Transverse colon (tissue), 4 donors: ENCODE results near the gene CBLC. TPM values are rescaled to one million over a fixed set of nuclear protein-coding genes. Genes with fewer than 3 reads are reported as not detected.
A peak's percentile ranks its signal among the peaks of the same experiment; 100 is the strongest.

Experiments used
- DNase-seq: peaks from one replicate; pipeline ENCODE4 v3.0.0-alpha.2; 2019
- H3K27ac ChIP-seq, 4 donors: fragments of 200-600 bp; sonication (generic); 2 replicates each; pipeline ENCODE4 v1.5.1; 2016 to 2018; ENCODE audit warnings: inconsistent platforms in 4 of 4
- H3K27me3 ChIP-seq: fragments of 200-600 bp; sonication (generic); 2 replicates; pipeline ENCODE4 v1.5.1; 2017; ENCODE audit warnings: inconsistent platforms
- H3K36me3 ChIP-seq, 4 donors: fragments of 200-600 bp; sonication (generic); 2 replicates each; pipeline ENCODE4 v1.5.1; 2017 to 2019; ENCODE audit warnings: inconsistent platforms in 4 of 4
- H3K4me1 ChIP-seq, 4 donors: fragments of 200-600 bp; sonication (generic); 2 replicates each; pipeline ENCODE4 v1.5.1; 2017 to 2020; ENCODE audit warnings: inconsistent platforms in 4 of 4
- H3K4me3 ChIP-seq, 4 donors: fragments of 200-600 bp; sonication (generic); 1 replicate in 1 of 4; 2 replicates in 3 of 4; pipeline versions ENCODE4 v1.5.1 to v1.6.1; 2017 to 2019; ENCODE audit warnings: inconsistent platforms in 4 of 4
- H3K9me3 ChIP-seq, 2 donors: fragments of 200-600 bp; sonication (generic); 2 replicates each; pipeline ENCODE4 v1.5.1; 2017 to 2019; ENCODE audit warnings: inconsistent platforms in 2 of 2
- CTCF ChIP-seq, 5 experiments: fragments of 200-600 bp in 3 of 5; fragments of 450-650 bp in 2 of 5; sonication (generic) in 3 of 5; IDR thresholded peaks; 1 replicate in 2 of 5; 2 replicates in 3 of 5; pipeline ENCODE4 v1.5.1; 2016 to 2017; ENCODE audit warnings: antibody characterized with exemption in 5 of 5, inconsistent platforms in 3 of 5, mild to moderate bottlenecking in 2 of 5, moderate library complexity in 1 of 5
- EP300 ChIP-seq: sonication (generic); formaldehyde crosslinking; IDR thresholded peaks from one replicate; pipeline ENCODE4 v1.6.1; 2017; ENCODE audit warnings: antibody characterized with exemption, low read depth
- POLR2A ChIP-seq: fragments of 450-650 bp; IDR thresholded peaks from one replicate; pipeline ENCODE4 v1.6.1; 2016; ENCODE audit warnings: antibody characterized with exemption, mild to moderate bottlenecking, moderate library complexity
- POLR2AphosphoS5 ChIP-seq, 3 donors: sonication (generic); formaldehyde crosslinking; IDR thresholded peaks; one replicate each; pipeline ENCODE4 v1.6.1; 2016; ENCODE audit warnings: antibody characterized with exemption in 3 of 3
- WGBS, 2 donors: methylation state at CpG; one replicate each; pipeline ENCODE4 v1.1.5; 2018; ENCODE audit warnings: low coverage in 1 of 2; 5-methylcytosine and 5-hydroxymethylcytosine counted together
- in situ Hi-C, 4 donors: fragments of 200-750 bp; cut with MboI; loops; one replicate each; pipeline versions ENCODE4 v1.15.0 to v1.15.1; 2017; ENCODE audit warnings: low sequenced_read_pairs in 3 of 4, low pct_ligation_motif_present in 1 of 4, low pct_unique_long_range_greater_than_20kb in 1 of 4
- intact Hi-C: fragments of 100-400 bp; cut with DNase I; formaldehyde crosslinking; loops from one replicate; pipeline ENCODE4 v1.15.1; 2023; ENCODE audit warnings: low total_unique reads
- small RNA-seq, 4 donors: library from RNA; depleted of rRNA; stranded (forward); fragments of <200 nt; gene quantifications; one replicate each; pipeline ENCODE3, GENCODE V24; 2016
- total RNA-seq, 4 donors: library from RNA; depleted of rRNA; stranded (reverse); fragments of >200 nt; gene quantifications; one replicate each; pipeline ENCODE4 v1.1.0, GENCODE V29; 2016

Gene CBLC
- total RNA-seq, 4 donors from 2014 or later, result 96.1 to 210 (median 145) TPM

- H3K36me3 ChIP-seq, result no peaks in the 10 kb centered on the region
- peak overlapping the region; percentile 95 to 98 (median 96) for H3K4me3 ChIP-seq
- peak overlapping the region; percentile 96 to 99 (median 97) for H3K27ac ChIP-seq
- TF ChIP-seq POLR2A (no peak), EP300 (no peak), POLR2AphosphoS5 (IDR thresholded peaks at IDR 0.05) (no peak), CTCF (IDR thresholded peaks at IDR 0.05) (no peak)
- DNase-seq, result no peak
- no peaks in the 10 kb centered on the region for H3K9me3 ChIP-seq
- H3K4me1 ChIP-seq, result peaks cover 11 to 42% (median 31%) of the 10 kb centered on the region in 4 donors
- intact Hi-C loops, result no loop called here
- 29 to 55% methylated on average over 4 to 19 of the region's 19 CpGs for WGBS, 2 donors
- in situ Hi-C loops, result no loop called here
- H3K27me3 ChIP-seq, result no peaks in the 10 kb centered on the region
These were observed 70.5 kb downstream of the CBLC start for GRCh38 chr19:44848036-44848811.

GRCh38 chr19:44848812-44849447 is 71.2 kb downstream of the CBLC start:
- Histone ChIP-seq H3K27me3 (no peaks in the 10 kb centered on the region), H3K9me3 (no peaks in the 10 kb centered on the region), H3K27ac (peak overlapping the region; percentile 96 to 99 (median 97)), H3K36me3 (no peaks in the 10 kb centered on the region), H3K4me3 (peak overlapping the region in 1 of 4 donors; percentile 95), H3K4me1 (peaks cover 11 to 42% (median 31%) of the 10 kb centered on the region in 4 donors)
- in situ Hi-C loops, result no loop called here
- intact Hi-C loops, result no loop called here
- 36 to 45% methylated on average over 13 to 18 of the region's 18 CpGs for WGBS, 2 donors
- TF ChIP-seq CTCF (IDR thresholded peaks at IDR 0.05) (no peak), POLR2A (no peak), POLR2AphosphoS5 (IDR thresholded peaks at IDR 0.05) (no peak), EP300 (no peak)
- no peak for DNase-seq

Small RNA genes lying within 50 kb of the gene (small RNA-seq; reads per million reads assigned to genes)
- gene RF00156, result 0 reads per million in 4 donors

Other genes with a start within 250 kb of the CBLC start
- under 1 TPM in 2 of 4 donors, not detected in 2; 0.48 to 0.68 TPM for gene CEACAM20, start 248.2 kb upstream of the CBLC start, total RNA-seq
- gene IGSF23, start 164.3 kb upstream of the CBLC start, total RNA-seq, result not detected
- 10 to 100 TPM; 26.2 to 49.0 (median 33.3) TPM for gene PVR, start 134.0 kb upstream of the CBLC start, total RNA-seq
- gene CEACAM19, start 106.4 kb upstream of the CBLC start, total RNA-seq, result 10 to 100 TPM in 2 of 4 donors, 1 to 10 TPM in 2; 3.8 to 19.1 (median 9.9) TPM
- not detected for gene CEACAM16, start 78.7 kb upstream of the CBLC start, total RNA-seq
- gene BCL3, start 29.2 kb upstream of the CBLC start, total RNA-seq, result 100 to 1,000 TPM in 1 of 4 donors, 10 to 100 TPM in 3; 43.8 to 181 (median 69.5) TPM
- gene BCAM, start 31.2 kb downstream of the CBLC start, total RNA-seq, result 10 to 100 TPM in 3 of 4 donors, 1 to 10 TPM in 1; 7.9 to 95.1 (median 23.1) TPM
- 100 to 1,000 TPM in 3 of 4 donors, 10 to 100 TPM in 1; 93.7 to 147 (median 125) TPM for gene NECTIN2, start 68.4 kb downstream of the CBLC start, total RNA-seq
- gene TOMM40, start 113.4 kb downstream of the CBLC start, total RNA-seq, result 100 to 1,000 TPM in 1 of 4 donors, 10 to 100 TPM in 3; 36.0 to 101 (median 53.8) TPM
- 100 to 1,000 TPM in 2 of 4 donors, 10 to 100 TPM in 2; 72.2 to 214 (median 132) TPM for gene APOE, start 127.9 kb downstream of the CBLC start, total RNA-seq
- gene APOC1, start 136.7 kb downstream of the CBLC start, total RNA-seq, result 10 to 100 TPM in 3 of 4 donors, not detected in 1; 10.8 to 48.4 (median 34.8) TPM
- not detected for gene APOC4, start 164.3 kb downstream of the CBLC start, total RNA-seq
- gene APOC2, start 168.2 kb downstream of the CBLC start, total RNA-seq, result under 1 TPM in 1 of 4 donors, not detected in 3; 0.68 TPM
- gene CLPTM1, start 177.5 kb downstream of the CBLC start, total RNA-seq, result 10 to 100 TPM; 65.3 to 94.6 (median 79.8) TPM
- gene RELB, start 223.6 kb downstream of the CBLC start, total RNA-seq, result 10 to 100 TPM; 11.9 to 58.4 (median 34.8) TPM